HG02642 (cell line): ENCODE results near the gene SPTA1.
"Not testable (repeated sequence)": the region's sequence is repeated elsewhere in the genome, so short reads cannot be mapped to it uniquely, and the experiment has no call there.

Experiments used
- ATAC-seq: cut with Tn5 transposase; IDR thresholded peaks from one replicate; pipeline ENCODE4 v1.9.1; 2021; ENCODE audit warnings: mild to moderate bottlenecking; ENCODE audit not compliant: unreplicated experiment, poor library complexity

Gene SPTA1

GRCh38 chr1:158688343-158688742 is 1.8 kb upstream of the SPTA1 start:
- not testable (repeated sequence) for ATAC-seq

GRCh38 chr1:158687037-158687436 is 522 bp upstream of the SPTA1 start:
- ATAC-seq, result no peak

- no peak for ATAC-seq
Measured at GRCh38 chr1:158685085-158685484, 1.4 kb downstream of the SPTA1 start.

- ATAC-seq, result no peak
Measured at GRCh38 chr1:158681606-158682005, 4.9 kb downstream of the SPTA1 start.

- no peak for ATAC-seq
Measured at GRCh38 chr1:158679289-158679688, 7.2 kb downstream of the SPTA1 start.

GRCh38 chr1:158675563-158676323 is 10.8 kb downstream of the SPTA1 start:
- no peak for ATAC-seq

- ATAC-seq, result no peak
Measured at GRCh38 chr1:158674302-158674701, 12.2 kb downstream of the SPTA1 start.

GRCh38 chr1:158666037-158666436 is 20.5 kb downstream of the SPTA1 start:
- ATAC-seq, result no peak

- no peak for ATAC-seq
Measured at GRCh38 chr1:158654571-158654970, 31.9 kb downstream of the SPTA1 start.

GRCh38 chr1:158654086-158654485 is 32.4 kb downstream of the SPTA1 start:
- no peak for ATAC-seq

- no peak for ATAC-seq
Measured at GRCh38 chr1:158652721-158653334, 33.7 kb downstream of the SPTA1 start.

GRCh38 chr1:158649052-158649451 is 37.5 kb downstream of the SPTA1 start:
- no peak for ATAC-seq

- no peak for ATAC-seq
Measured at GRCh38 chr1:158646465-158646864, 40.0 kb downstream of the SPTA1 start.

GRCh38 chr1:158644449-158644848 is 42.1 kb downstream of the SPTA1 start:
- ATAC-seq, result no peak

GRCh38 chr1:158638904-158639303 is 47.6 kb downstream of the SPTA1 start:
- ATAC-seq, result no peak

GRCh38 chr1:158638146-158638545 is 48.4 kb downstream of the SPTA1 start:
- no peak for ATAC-seq

- ATAC-seq, result no peak
Measured at GRCh38 chr1:158613764-158614163, 72.8 kb downstream of the SPTA1 start.

GRCh38 chr1:158611916-158612315 is 74.6 kb downstream of the SPTA1 start:
- no peak for ATAC-seq

- ATAC-seq, result no peak
Measured at GRCh38 chr1:158607296-158607695, 79.2 kb downstream of the SPTA1 start.

GRCh38 chr1:158604968-158605367 is 81.5 kb downstream of the SPTA1 start, which contains the start of gene OR10Z1:
OR10Z1 (plus strand) TSS chr1:158605268; CDS start chr1:158606439, 1,171 bp downstream.
- ATAC-seq, result no peak

GRCh38 chr1:158600735-158601134 is 85.8 kb downstream of the SPTA1 start:
- no peak for ATAC-seq

- no peak for ATAC-seq
Measured at GRCh38 chr1:158586942-158587341, 99.6 kb downstream of the SPTA1 start.
